ENCODE measurements around the gene RAB20. TPM values are rescaled to one million over a fixed set of nuclear protein-coding genes. Genes with fewer than 3 reads are reported as not detected.
"Not testable (repeated sequence)": the region's sequence is repeated elsewhere in the genome, so short reads cannot be mapped to it uniquely, and the experiment has no call there.

RAB20 gene
- total and polyA plus RNA-seq, 10 of the 15 experiments (the other 5 are each of a cell fraction or from before 2014, with no cell fraction given) = 0.48 to 33.1 (median 9.6) TPM

DNA sequence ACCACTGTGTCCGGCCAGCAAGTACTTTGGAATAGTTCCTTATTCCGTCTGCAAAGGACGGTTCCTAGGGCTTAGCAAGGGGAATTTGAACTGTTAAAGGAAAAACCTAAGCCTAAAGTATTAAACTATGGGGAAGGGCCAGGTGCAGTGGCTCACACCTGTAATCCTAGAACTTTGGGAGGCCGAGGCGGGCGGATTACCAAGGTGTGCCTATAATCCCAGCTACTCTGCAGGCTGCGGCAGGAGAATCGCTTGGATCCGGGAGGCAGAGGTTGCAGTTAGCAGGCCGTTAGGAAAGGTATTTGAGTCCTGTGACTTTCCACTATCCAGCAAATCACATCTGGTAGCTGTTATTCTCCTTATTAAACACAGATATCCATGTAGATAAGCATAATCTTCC is 9.4 kb upstream of the RAB20 start:
- Histone ChIP-seq H3K27me3 (replicated peaks in 1 of 2; ENCODE audit: control insufficient read depth in 2 of 2, insufficient read depth in 2 of 2, low read length in 1 of 2) (no peaks in the 10 kb centered on the region; a peak in 1 of 4 replicates), H3K4me3 (no peak overlapping the region), H3K79me2 (ENCODE audit: control insufficient read depth, insufficient read depth, low read length) (no peaks in the 10 kb centered on the region), H3K36me3 (ENCODE audit: control insufficient read depth in 2 of 2, insufficient read depth in 2 of 2, low read length in 1 of 2) (no peaks in the 10 kb centered on the region), H3K9ac (ENCODE audit: control insufficient read depth, insufficient read depth, low read length) (no peak overlapping the region), H3K4me1 (ENCODE audit: control insufficient read depth, insufficient read depth, low read length) (peaks cover 12% of the 10 kb centered on the region), H2AFZ (ENCODE audit: control insufficient read depth, low read depth, low read length) (no peak overlapping the region), H3K9me3 (replicated peaks; ENCODE audit: control insufficient read depth, insufficient read depth, low read length) (no peaks in the 10 kb centered on the region), H3K27ac (ENCODE audit: control insufficient read depth, insufficient read depth) (no peak overlapping the region), H3K4me2 (ENCODE audit: control insufficient read depth, insufficient read depth) (no peak overlapping the region), H4K20me1 (ENCODE audit: control insufficient read depth, insufficient read depth) (no peaks in the 10 kb centered on the region)
- WGBS (ENCODE audit: insufficient coverage, insufficient replicate concordance, low lambda C conversion rate, missing lambda C conversion rate) = 54% methylated on average over 10 of the region's 10 CpGs
- RAD21 ChIA-PET (ENCODE audit: unreplicated experiment) = no interaction called here
- SMC1A ChIA-PET (ENCODE audit: uncharacterized antibody, unreplicated experiment) = no interaction called here
- no TSS peak for BruUV-seq (replicated peaks)
- DNase-seq (ENCODE audit: low read depth, low spot score) (no peak), FAIRE-seq (no peak), ATAC-seq (no peak)
- intact Hi-C loops (cut with micrococcal nuclease; ENCODE audit: unreplicated experiment) = no loop called here
- CTCF ChIA-PET = no interaction called here
- no peak for TF ChIP-seq ETV6 (conservative IDR thresholded peaks at IDR 0.05 in 1 of 2, IDR thresholded peaks at IDR 0.05 in 1 of 2; ENCODE audit: borderline replicate concordance in 1 of 2, low read depth in 1 of 2)
- TF ChIP-seq SPI1 (IDR thresholded peaks at IDR 0.05; ENCODE audit: borderline replicate concordance, insufficient read depth, low read depth, low read length) = no peak
- no peak for TF ChIP-seq BMI1 (IDR thresholded peaks at IDR 0.05; ENCODE audit: borderline replicate concordance)
- TF ChIP-seq, protein P1, sequence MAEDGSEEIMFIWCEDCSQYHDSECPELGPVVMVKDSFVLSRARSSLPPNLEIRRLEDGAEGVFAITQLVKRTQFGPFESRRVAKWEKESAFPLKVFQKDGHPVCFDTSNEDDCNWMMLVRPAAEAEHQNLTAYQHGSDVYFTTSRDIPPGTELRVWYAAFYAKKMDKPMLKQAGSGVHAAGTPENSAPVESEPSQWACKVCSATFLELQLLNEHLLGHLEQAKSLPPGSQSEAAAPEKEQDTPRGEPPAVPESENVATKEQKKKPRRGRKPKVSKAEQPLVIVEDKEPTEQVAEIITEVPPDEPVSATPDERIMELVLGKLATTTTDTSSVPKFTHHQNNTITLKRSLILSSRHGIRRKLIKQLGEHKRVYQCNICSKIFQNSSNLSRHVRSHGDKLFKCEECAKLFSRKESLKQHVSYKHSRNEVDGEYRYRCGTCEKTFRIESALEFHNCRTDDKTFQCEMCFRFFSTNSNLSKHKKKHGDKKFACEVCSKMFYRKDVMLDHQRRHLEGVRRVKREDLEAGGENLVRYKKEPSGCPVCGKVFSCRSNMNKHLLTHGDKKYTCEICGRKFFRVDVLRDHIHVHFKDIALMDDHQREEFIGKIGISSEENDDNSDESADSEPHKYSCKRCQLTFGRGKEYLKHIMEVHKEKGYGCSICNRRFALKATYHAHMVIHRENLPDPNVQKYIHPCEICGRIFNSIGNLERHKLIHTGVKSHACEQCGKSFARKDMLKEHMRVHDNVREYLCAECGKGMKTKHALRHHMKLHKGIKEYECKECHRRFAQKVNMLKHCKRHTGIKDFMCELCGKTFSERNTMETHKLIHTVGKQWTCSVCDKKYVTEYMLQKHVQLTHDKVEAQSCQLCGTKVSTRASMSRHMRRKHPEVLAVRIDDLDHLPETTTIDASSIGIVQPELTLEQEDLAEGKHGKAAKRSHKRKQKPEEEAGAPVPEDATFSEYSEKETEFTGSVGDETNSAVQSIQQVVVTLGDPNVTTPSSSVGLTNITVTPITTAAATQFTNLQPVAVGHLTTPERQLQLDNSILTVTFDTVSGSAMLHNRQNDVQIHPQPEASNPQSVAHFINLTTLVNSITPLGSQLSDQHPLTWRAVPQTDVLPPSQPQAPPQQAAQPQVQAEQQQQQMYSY (CRISPR knock-in tag; IDR thresholded peaks at IDR 0.05) = no peak
- in situ Hi-C loops (cut with MboI) = no loop called here
- POLR2A ChIA-PET = interaction anchor here (0.6 kb wide), 1 partner anchor 390 kb away, joined by 3 read pairs; no protein-coding TSS in a partner anchor

DNA sequence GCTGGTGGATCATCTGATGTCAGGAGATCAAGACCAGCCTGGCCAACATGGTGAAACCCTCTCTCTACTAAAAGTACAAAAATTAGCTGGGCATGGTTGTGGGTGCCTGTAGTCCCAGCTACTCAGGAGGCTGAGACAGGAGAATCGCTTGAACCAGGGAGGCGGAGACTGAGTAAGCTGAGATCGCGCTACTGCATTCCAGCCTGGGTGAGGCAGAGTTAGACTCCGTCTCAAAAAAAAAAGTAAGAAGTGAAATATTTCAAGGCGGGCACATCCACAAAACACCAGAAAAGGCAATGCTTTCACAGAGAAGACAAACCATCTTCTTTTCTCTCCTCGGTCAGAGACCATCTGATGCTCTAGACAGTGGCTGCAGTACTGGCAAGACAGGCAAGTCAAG is 8.4 kb upstream of the RAB20 start:
- H3K79me2 ChIP-seq (ENCODE audit: control insufficient read depth, insufficient read depth, low read length); H3K4me1 ChIP-seq (ENCODE audit: control insufficient read depth, insufficient read depth, low read length); FAIRE-seq; in situ Hi-C loops (cut with MboI); H3K4me2 ChIP-seq (ENCODE audit: control insufficient read depth, insufficient read depth); H4K20me1 ChIP-seq (ENCODE audit: control insufficient read depth, insufficient read depth); H3K9me3 ChIP-seq (replicated peaks; ENCODE audit: control insufficient read depth, insufficient read depth, low read length); H2AFZ ChIP-seq (ENCODE audit: control insufficient read depth, low read depth, low read length); SMC1A ChIA-PET (ENCODE audit: uncharacterized antibody, unreplicated experiment); H3K27ac ChIP-seq (ENCODE audit: control insufficient read depth, insufficient read depth); ATAC-seq; H3K36me3 ChIP-seq (ENCODE audit: control insufficient read depth in 2 of 2, insufficient read depth in 2 of 2, low read length in 1 of 2); H3K27me3 ChIP-seq (replicated peaks in 1 of 2; ENCODE audit: control insufficient read depth in 2 of 2, insufficient read depth in 2 of 2, low read length in 1 of 2); DNase-seq (ENCODE audit: low read depth, low spot score); H3K4me3 ChIP-seq; BruUV-seq (replicated peaks); H3K9ac ChIP-seq (ENCODE audit: control insufficient read depth, insufficient read depth, low read length): not testable (repeated sequence)
- intact Hi-C loops (cut with micrococcal nuclease; ENCODE audit: unreplicated experiment) = loop anchor here (10.0 kb wide), 1 partner anchor 435 kb away; no protein-coding TSS in a partner anchor
- ChIA-PET RAD21 (ENCODE audit: unreplicated experiment) (interaction anchor here (0.7 kb wide), 2 partner anchors 241 to 348 kb away, joined by 3 read pairs; no protein-coding TSS in a partner anchor), POLR2A (interaction anchor here (0.7 kb wide), 1 partner anchor 14 kb away, joined by 5 read pairs; no protein-coding TSS in a partner anchor), CTCF (interaction anchor here (0.6 to 1.1 kb wide), 2 partner anchors 114 to 255 kb away, joined by 3 read pairs; no protein-coding TSS in a partner anchor)
- 86% methylated on average over 7 of the region's 7 CpGs for WGBS (ENCODE audit: insufficient coverage, insufficient replicate concordance, low lambda C conversion rate, missing lambda C conversion rate)
